ENCODE data around the gene KIF19.

DNA sequence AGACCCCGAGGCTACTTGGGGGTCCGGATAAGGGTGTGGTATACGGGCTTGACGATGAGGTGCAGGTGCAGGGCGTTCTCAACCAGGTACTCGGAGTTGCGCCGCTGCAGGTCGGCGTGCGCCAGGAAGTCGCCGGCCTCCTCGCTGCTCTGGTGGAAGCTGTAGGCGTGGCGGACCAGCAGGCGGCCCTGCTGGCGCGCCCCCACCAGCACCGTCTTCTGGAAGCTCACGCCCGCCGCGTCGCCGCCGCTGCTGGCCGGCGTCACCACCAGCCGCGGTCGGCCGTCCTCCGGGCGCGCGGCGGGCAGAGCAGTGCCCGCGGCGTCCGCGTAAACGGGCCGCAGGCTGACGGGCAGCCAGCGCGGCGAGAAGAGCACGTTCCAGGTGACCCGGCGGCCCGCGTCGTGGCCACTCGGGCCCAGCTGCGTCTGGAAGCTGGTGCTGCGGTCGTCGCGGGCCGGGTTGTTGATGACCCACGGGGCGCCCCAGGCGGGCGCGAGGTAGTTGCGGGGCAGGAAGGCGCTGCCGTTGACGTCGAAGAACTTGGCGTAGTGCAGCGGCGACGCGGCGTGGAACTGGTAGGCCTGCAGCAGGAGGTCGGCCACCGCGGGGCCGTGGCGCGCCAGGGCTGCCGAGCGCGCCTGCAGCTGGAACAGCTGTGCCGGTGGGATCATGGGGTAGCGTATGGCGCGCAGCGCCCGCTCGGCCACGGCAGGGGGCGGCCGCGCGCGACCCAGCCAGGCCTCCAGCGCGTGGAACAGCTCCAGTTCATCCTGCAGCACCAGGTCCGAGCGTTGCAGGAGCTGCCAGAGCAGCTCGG, 30.8 kb downstream of the KIF19 start:
- TF ChIP-seq, protein P1, sequence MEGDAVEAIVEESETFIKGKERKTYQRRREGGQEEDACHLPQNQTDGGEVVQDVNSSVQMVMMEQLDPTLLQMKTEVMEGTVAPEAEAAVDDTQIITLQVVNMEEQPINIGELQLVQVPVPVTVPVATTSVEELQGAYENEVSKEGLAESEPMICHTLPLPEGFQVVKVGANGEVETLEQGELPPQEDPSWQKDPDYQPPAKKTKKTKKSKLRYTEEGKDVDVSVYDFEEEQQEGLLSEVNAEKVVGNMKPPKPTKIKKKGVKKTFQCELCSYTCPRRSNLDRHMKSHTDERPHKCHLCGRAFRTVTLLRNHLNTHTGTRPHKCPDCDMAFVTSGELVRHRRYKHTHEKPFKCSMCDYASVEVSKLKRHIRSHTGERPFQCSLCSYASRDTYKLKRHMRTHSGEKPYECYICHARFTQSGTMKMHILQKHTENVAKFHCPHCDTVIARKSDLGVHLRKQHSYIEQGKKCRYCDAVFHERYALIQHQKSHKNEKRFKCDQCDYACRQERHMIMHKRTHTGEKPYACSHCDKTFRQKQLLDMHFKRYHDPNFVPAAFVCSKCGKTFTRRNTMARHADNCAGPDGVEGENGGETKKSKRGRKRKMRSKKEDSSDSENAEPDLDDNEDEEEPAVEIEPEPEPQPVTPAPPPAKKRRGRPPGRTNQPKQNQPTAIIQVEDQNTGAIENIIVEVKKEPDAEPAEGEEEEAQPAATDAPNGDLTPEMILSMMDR (conservative IDR thresholded peaks at IDR 0.05; ENCODE audit: low read depth, low read length) = no peak
- TF ChIP-seq POLR2A (IDR thresholded peaks at IDR 0.05; ENCODE audit: low read depth, low read length) (no peak), RFX5 (IDR thresholded peaks at IDR 0.05; ENCODE audit: low read depth, low read length) (no peak), RCOR1 (IDR thresholded peaks at IDR 0.05; ENCODE audit: insufficient replicate concordance, low read length) (no peak), RAD21 (IDR thresholded peaks at IDR 0.05; ENCODE audit: low read length) (no peak), MAZ (IDR thresholded peaks at IDR 0.05; ENCODE audit: borderline replicate concordance, low read depth, low read length) (no peak), CEBPB (IDR thresholded peaks at IDR 0.05; ENCODE audit: low read depth, low read length) (no peak), SMC3 (IDR thresholded peaks at IDR 0.05; ENCODE audit: low read depth, low read length) (no peak)
- TF ChIP-seq, protein P2, sequence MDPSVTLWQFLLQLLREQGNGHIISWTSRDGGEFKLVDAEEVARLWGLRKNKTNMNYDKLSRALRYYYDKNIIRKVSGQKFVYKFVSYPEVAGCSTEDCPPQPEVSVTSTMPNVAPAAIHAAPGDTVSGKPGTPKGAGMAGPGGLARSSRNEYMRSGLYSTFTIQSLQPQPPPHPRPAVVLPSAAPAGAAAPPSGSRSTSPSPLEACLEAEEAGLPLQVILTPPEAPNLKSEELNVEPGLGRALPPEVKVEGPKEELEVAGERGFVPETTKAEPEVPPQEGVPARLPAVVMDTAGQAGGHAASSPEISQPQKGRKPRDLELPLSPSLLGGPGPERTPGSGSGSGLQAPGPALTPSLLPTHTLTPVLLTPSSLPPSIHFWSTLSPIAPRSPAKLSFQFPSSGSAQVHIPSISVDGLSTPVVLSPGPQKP (IDR thresholded peaks at IDR 0.05; ENCODE audit: borderline replicate concordance, low read depth, low read length) = no peak
- TF ChIP-seq, protein P3, sequence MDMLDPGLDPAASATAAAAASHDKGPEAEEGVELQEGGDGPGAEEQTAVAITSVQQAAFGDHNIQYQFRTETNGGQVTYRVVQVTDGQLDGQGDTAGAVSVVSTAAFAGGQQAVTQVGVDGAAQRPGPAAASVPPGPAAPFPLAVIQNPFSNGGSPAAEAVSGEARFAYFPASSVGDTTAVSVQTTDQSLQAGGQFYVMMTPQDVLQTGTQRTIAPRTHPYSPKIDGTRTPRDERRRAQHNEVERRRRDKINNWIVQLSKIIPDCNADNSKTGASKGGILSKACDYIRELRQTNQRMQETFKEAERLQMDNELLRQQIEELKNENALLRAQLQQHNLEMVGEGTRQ (IDR thresholded peaks at IDR 0.05; ENCODE audit: low read depth, low read length) = no peak
